HG02759 (cell line): ENCODE data around the gene SOX3.

ENCODE experiments used
- ATAC-seq: cut with Tn5 transposase; IDR thresholded peaks from one replicate; pipeline ENCODE4 v1.9.1; 2021; ENCODE audit warnings: mild to moderate bottlenecking, moderate library complexity; ENCODE audit not compliant: unreplicated experiment

The SOX3 gene

GRCh38 chrX:140504371-140505324 lies at the start of gene SOX3:
Gene SOX3 (minus strand): TSS chrX:140505069. CDS start chrX:140505060, 9 bp downstream.
- no peak for ATAC-seq

GRCh38 chrX:140548985-140549384 lies 44.1 kb upstream of the SOX3 start:
- ATAC-seq, result no peak

GRCh38 chrX:140526171-140526570 lies 21.3 kb upstream of the SOX3 start:
- ATAC-seq, result no peak

- no peak for ATAC-seq
Measured at GRCh38 chrX:140525448-140525847, 20.6 kb upstream of the SOX3 start.

GRCh38 chrX:140524556-140524955 lies 19.7 kb upstream of the SOX3 start:
- no peak for ATAC-seq

- ATAC-seq, result no peak
Measured at GRCh38 chrX:140521393-140521792, 16.5 kb upstream of the SOX3 start.

- no peak for ATAC-seq
Measured at GRCh38 chrX:140514554-140514953, 9.7 kb upstream of the SOX3 start.

- no peak for ATAC-seq
Measured at GRCh38 chrX:140510895-140511295, 6.0 kb upstream of the SOX3 start.

- no peak for ATAC-seq
Measured at GRCh38 chrX:140510306-140510676, 5.4 kb upstream of the SOX3 start.

GRCh38 chrX:140509468-140510305 lies 4.8 kb upstream of the SOX3 start:
- ATAC-seq, result no peak

- no peak for ATAC-seq
Measured at GRCh38 chrX:140508958-140509357, 4.1 kb upstream of the SOX3 start.

- ATAC-seq, result no peak
Measured at GRCh38 chrX:140507982-140508305, 3.1 kb upstream of the SOX3 start.

GRCh38 chrX:140507223-140507981 lies 2.5 kb upstream of the SOX3 start:
- ATAC-seq, result no peak

GRCh38 chrX:140505421-140506337 lies 810 bp upstream of the SOX3 start:
- ATAC-seq, result no peak

- no peak for ATAC-seq
Measured at GRCh38 chrX:140503714-140504351, 1.0 kb downstream of the SOX3 start.

- no peak for ATAC-seq
Measured at GRCh38 chrX:140503238-140503601, 1.6 kb downstream of the SOX3 start.

GRCh38 chrX:140502491-140503237 lies 2.2 kb downstream of the SOX3 start:
- no peak for ATAC-seq

- ATAC-seq, result no peak
Measured at GRCh38 chrX:140501940-140502468, 2.9 kb downstream of the SOX3 start.

GRCh38 chrX:140501321-140501720 lies 3.5 kb downstream of the SOX3 start:
- ATAC-seq, result no peak
